Uterus (tissue), 2 donors: Measurements from ENCODE around the gene NUDT1.

Experiments
- CTCF ChIP-seq, 4 experiments: fragments of 200-600 bp in 2 of 4; fragments of 450-650 bp in 2 of 4; sonication (generic) in 2 of 4; IDR thresholded peaks; one replicate each; pipeline ENCODE4 v1.5.1; 2016 to 2019; ENCODE audit warnings: antibody characterized with exemption in 4 of 4, mild to moderate bottlenecking in 2 of 4, moderate library complexity in 1 of 4
- POLR2A ChIP-seq, 2 donors: fragments of 450-650 bp; IDR thresholded peaks; one replicate each; pipeline ENCODE4 v1.6.1; 2016; ENCODE audit warnings: antibody characterized with exemption in 2 of 2, mild to moderate bottlenecking in 1 of 2, moderate library complexity in 1 of 2

DNA sequence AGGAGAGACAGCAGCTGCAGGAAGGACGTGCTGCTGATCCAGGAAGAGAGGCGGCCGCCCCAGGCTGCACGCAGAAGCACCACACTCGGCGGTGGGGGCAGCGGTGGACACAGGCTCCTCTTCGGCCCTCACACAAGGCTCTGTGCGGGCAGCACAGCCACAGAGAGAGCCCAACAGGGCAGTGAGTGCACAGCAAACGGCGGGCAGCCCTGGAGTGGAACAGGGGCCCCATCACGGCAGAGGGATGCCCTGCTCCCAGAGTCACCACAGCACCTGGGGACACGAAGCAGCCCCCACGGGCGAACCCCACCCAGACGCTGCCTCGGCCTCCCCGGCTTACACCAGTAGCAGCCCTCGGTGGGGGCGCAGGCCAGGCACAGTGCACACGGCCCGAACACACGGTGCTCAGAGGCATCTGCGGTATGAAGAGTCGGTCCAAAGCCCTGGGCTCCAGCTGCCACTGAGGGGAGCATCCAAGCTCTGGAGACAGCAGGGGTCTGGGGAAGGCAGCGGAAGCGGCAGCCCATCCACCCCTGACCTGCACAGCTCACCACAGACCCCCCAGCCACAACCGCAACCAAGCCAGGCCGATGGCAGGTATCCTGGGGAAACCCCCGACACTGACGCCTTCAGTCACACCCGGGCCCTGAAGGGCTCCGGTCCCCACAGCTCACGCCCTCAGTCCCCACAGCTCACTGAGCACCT lies 16.8 kb downstream of the NUDT1 start:
- no peak for TF ChIP-seq CTCF (IDR thresholded peaks at IDR 0.05)
- no peak for TF ChIP-seq POLR2A (IDR thresholded peaks at IDR 0.05)
